HG02970 (cell line): ENCODE results near the gene HPD.
A peak's percentile ranks its signal among the peaks of the same experiment; 100 is the strongest.
"Not testable (repeated sequence)": the region's sequence is repeated elsewhere in the genome, so short reads cannot be mapped to it uniquely, and the experiment has no call there.

Experiments used
- ATAC-seq: cut with Tn5 transposase; IDR thresholded peaks from one replicate; pipeline ENCODE4 v1.9.1; 2021; ENCODE audit warnings: mild to moderate bottlenecking, moderate library complexity, moderate number of reproducible peaks; ENCODE audit not compliant: unreplicated experiment, low FRiP score

The HPD gene

DNA sequence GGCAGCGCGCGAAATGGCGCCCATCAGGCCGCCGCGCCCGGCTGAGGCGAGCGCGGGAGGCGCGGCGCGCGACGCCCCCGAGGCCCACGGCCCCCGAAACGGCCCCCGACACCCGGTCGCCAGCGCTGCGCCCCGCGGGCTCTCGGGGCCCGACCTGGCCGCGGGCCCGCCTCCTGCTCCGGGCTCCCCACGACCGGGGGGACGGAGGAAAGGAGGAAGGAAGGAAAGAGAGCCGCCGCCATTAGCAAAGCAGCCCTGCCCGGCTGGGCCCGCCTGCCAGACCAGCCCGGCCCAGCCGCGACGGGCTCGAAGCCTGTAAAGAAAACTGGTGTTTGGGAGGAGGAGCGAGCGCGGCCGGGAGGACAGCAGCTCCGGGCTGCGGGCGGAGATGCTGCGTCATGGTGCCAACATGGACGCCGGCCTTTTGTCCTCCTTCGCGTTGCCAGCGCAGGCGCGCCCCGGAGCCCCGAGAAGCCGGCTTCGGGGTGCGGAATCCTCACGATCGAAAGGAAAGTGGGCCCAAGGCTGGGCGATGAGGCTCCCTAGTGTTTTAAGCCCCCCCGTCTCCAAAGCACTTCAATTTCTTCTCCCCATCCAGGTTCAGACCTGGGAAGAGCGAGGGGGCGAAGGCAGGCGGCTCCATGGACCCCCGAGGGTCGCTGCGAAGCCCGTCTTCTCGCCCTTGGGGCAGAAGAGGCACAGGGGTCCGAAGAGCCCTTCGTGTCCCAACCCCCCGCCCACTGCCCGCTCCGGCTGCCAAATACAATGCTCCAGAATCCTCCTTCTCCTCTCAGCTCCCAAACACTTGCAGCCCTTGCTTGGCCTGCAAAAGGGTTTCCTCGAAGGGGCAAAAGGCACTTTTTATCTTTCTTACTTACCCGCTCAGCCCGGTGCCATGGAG is 57.7 kb downstream of the HPD start:
- ATAC-seq: no peak

- no peak for ATAC-seq
These were observed 58.6 kb downstream of the HPD start for GRCh38 chr12:121799842-121800693.

GRCh38 chr12:121799156-121799841 is 59.4 kb downstream of the HPD start:
- ATAC-seq: no peak

- no peak for ATAC-seq
These were observed 59.9 kb downstream of the HPD start for GRCh38 chr12:121798787-121799155.

GRCh38 chr12:121797937-121798786 is 60.5 kb downstream of the HPD start:
- ATAC-seq: no peak

GRCh38 chr12:121796855-121797751 is 61.6 kb downstream of the HPD start:
- no peak for ATAC-seq

DNA sequence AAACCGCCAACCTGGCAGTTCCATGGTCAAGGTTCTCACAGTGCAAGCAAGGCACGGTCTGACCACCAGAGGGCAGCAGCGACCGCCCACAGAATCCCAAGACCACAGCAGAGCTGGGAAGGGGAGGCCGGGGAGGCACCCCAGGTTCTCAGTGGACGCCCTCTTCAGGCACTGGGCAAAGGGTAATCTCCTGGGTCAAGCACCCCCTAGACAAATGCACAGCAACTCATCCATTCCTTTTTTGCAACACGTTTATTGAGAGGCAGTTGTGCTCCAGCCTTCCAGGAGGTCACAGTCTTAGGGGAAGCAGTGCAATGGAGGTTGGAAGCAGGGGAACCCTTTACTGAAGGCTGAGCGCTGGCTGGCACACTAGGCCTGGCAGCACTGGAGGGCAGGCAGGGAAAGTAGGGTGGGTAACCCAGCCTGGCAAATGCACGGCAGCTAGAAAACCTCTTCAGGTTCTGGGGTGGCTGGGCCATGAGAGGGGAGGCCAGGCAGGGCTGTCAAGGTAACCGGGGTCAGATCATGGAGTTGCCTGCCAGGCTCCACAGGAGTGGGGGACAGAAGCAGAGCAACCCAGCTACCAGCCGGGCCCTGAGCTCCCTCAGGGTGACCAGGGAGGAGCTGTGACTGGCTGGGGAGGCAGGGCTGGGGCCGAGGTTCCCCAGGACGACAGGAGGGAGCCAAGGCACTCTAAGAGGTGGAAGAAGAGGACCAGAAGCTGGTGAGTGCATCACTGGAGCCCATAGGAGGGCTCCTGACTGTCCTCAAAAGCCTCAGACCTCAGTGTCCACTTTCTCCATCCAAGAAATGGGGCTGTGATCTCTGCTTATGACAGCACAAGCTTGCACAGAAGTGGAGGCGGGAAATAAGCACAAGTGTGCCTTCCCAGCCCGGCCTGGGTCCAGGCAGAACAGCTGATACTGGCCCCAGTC is 63.4 kb downstream of the HPD start:
- no peak for ATAC-seq

DNA sequence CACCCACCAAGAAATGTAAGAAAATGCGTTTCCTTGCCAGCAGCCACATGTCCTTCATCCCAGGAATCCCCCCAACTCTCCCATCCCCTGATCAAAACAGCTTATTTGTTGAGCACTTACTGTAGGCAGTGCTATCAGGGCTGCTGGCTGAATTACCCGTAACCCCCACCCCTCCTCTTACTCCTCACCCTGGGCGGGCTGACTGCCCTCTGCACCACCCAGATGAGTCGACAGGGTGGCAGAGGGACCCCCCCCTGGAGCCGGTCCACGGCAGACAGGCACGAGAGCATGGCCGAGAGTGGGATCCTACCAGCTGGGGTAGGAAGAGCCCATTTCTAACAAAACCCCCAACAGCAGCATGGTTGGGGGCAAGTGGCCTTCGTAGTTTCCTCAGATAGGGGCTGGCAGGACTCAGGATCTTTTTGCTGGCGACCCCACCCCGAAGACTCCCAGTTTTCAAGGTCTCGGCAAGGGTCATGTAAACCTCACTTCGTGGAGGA is 64.1 kb downstream of the HPD start:
- no peak for ATAC-seq

- peak; percentile 35 for ATAC-seq
These were observed 64.7 kb downstream of the HPD start for GRCh38 chr12:121793838-121794533.

GRCh38 chr12:121793440-121793837 is 65.2 kb downstream of the HPD start, which contains the start of gene RHOF:
Gene RHOF (minus strand): TSS chr12:121793688. CDS start chr12:121793633, 55 bp downstream.
- peak; percentile 18 for ATAC-seq

GRCh38 chr12:121792607-121793439 is 65.8 kb downstream of the HPD start:
- no peak for ATAC-seq

- ATAC-seq: no peak
These were observed 66.7 kb downstream of the HPD start for GRCh38 chr12:121791671-121792551.

DNA sequence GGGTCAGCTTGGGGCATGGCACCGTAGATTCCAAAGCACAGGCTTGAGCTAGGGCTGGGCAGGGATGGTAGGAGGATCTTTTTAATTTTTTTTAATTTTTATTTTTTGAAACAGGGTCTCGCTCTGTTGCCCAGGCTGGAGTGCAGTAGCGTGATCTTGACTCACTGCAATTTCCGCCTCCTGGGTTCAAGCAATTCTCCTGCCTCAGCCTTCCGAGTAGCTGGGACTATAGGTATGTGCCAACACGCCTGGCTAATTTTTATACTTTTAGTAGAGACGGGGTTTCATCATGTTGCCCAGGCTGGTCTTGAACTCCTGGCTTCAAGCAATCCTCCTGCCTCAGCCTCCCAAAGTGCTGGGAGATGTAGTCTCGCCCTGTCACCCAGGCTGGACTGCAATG is 67.9 kb downstream of the HPD start:
- ATAC-seq: not testable (repeated sequence)

DNA sequence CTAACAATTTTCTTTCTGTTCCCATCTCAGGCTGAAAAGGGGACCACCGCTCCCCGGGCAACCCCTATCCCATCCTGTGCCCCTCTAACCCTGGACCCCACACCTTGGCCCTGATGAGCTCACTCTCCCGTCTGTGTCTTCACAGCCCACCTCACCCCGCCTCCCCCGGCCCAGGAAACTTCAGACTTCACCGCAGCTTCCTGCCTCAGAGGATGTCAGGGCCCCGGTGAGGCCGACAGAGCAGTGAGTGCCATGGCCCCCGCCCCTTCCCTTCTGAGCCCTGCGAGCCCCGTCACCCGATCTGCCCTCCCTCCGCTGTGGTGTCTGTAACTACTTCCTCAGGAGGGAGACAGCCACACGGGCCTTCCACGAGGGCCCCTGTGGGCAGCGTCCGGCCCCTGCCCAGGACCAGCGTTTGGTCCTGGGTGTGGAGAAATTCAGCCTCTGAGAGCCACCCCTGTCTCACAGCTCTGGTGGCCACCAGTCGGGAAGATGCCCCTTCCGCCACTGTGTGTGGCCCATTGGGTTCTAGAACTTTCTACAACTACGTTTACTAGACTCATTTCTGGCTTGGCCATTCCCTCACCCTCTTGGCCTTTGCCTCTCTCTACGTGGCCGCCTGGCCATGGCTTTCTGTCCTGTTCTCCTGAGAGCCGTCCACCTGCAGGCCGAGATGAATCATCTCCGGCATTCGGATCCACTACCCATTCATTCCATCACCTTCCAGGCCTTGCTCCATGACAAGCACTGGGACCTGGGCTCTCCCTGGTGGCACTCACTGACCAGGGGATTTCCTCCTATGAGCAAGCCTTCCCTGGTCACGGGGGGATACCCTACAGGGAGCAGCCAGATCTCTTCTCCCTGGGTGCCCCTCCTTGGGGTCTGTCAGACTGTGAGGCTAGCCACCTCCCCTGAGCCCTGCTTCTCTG is 68.6 kb downstream of the HPD start:
- peak; percentile 32 for ATAC-seq
